Mesendoderm (in vitro differentiated cells): ENCODE measurements around the gene FEM1A.
A peak's percentile ranks its signal among the peaks of the same experiment; 100 is the strongest.
"Not testable (repeated sequence)": the region's sequence is repeated elsewhere in the genome, so short reads cannot be mapped to it uniquely, and the experiment has no call there.

Source experiments
- DNase-seq: peaks from one replicate; pipeline ENCODE4 v3.0.0; 2013
- H2AK5ac ChIP-seq: 2 replicates; pipeline ENCODE4 v1.6.1; 2013; ENCODE audit warnings: low read length, inconsistent platforms
- H2BK120ac ChIP-seq: 2 replicates; pipeline ENCODE4 v1.6.1; 2013; ENCODE audit warnings: low read depth, mild to moderate bottlenecking, low read length, moderate library complexity, mixed read lengths
- H2BK15ac ChIP-seq: replicated peaks from 2 replicates; pipeline ENCODE4 v1.6.1; 2013; ENCODE audit warnings: low read depth, mild to moderate bottlenecking, moderate library complexity
- H2BK5ac ChIP-seq: 2 replicates; pipeline ENCODE4 v1.6.1; 2013; ENCODE audit warnings: low read length, inconsistent platforms
- H3K18ac ChIP-seq: 2 replicates; pipeline ENCODE4 v1.6.1; 2013; ENCODE audit warnings: mild to moderate bottlenecking, low read length, mixed read lengths
- H3K23ac ChIP-seq: one replicate; pipeline ENCODE4 v1.6.1; 2013; ENCODE audit warnings: low read length
- H3K27ac ChIP-seq: 2 replicates; pipeline ENCODE4 v1.5.1; 2013; ENCODE audit warnings: low read depth, mild to moderate bottlenecking, inconsistent platforms, low read length, moderate library complexity
- H3K27me3 ChIP-seq: 2 replicates; pipeline ENCODE4 v1.6.1; 2013; ENCODE audit warnings: low read length, control low read depth, mild to moderate bottlenecking, inconsistent platforms; ENCODE audit not compliant: insufficient read depth, poor library complexity
- H3K36me3 ChIP-seq: 2 replicates; pipeline ENCODE4 v1.6.1; 2013; ENCODE audit warnings: low read length, inconsistent platforms; ENCODE audit not compliant: control insufficient read depth, insufficient read depth
- H3K4ac ChIP-seq: one replicate; pipeline ENCODE4 v1.6.1; 2013; ENCODE audit warnings: low read depth, mild to moderate bottlenecking, low read length, moderate library complexity
- H3K4me1 ChIP-seq: 2 replicates; pipeline ENCODE4 v1.6.1; 2013; ENCODE audit warnings: low read depth, low read length, inconsistent platforms; ENCODE audit not compliant: control insufficient read depth
- H3K4me2 ChIP-seq: 2 replicates; pipeline ENCODE4 v1.6.1; 2013; ENCODE audit warnings: low read length
- H3K4me3 ChIP-seq: 2 replicates; pipeline ENCODE4 v1.5.1; 2013; ENCODE audit warnings: mild to moderate bottlenecking, low read length
- H3K56ac ChIP-seq: one replicate; pipeline ENCODE4 v1.6.1; 2013; ENCODE audit warnings: low read length
- H3K79me1 ChIP-seq: 2 replicates; pipeline ENCODE4 v1.6.1; 2013; ENCODE audit warnings: low read length, inconsistent platforms
- H3K79me2 ChIP-seq: 2 replicates; pipeline ENCODE4 v1.6.1; 2013; ENCODE audit warnings: mild to moderate bottlenecking, low read length; ENCODE audit not compliant: control insufficient read depth, insufficient read depth
- H3K9ac ChIP-seq: 2 replicates; pipeline ENCODE4 v1.6.1; 2013; ENCODE audit warnings: low read length, inconsistent platforms
- H4K5ac ChIP-seq: one replicate; pipeline ENCODE4 v1.6.1; 2013; ENCODE audit warnings: low read length
- H4K8ac ChIP-seq: one replicate; pipeline ENCODE4 v1.6.1; 2013; ENCODE audit warnings: low read depth, mild to moderate bottlenecking, control low read depth, low read length, moderate library complexity
- WGBS: extraction: QIAGEN DNeasy Blood & Tissue Kit; methylation state at CpG from one replicate; pipeline ENCODE4 v1.1.7; 2013; ENCODE audit warnings: low lambda C conversion rate, missing lambda C conversion rate; ENCODE audit not compliant: insufficient coverage; ENCODE audit errors: extremely low coverage; 5-methylcytosine and 5-hydroxymethylcytosine counted together

FEM1A gene

DNA sequence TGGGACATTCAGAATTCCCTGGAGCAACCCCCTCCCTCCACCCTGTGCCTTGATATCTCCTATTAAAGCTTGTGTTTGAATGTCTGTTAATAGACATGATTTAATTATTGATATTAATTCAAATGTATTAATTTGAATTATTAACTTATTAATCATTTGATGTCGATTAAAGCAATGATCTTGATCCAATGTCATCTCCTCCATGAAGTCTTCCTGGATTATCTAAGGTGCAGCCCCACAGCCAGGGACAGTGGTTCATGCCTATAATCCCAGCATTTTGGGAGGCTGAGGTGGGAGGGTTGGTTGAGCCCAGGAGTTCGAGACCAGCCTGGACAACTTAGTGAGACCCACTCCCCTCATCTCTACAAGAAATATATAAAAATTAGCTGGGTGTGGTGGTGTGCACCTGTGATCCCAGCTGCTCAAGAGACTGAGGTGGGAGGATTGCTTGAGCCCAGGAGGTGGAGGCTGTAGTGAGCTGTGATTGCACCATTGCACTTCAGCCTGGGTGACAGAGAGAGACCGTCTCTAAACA, 9.6 kb downstream of the FEM1A start:
- no peak overlapping the region for H2BK5ac ChIP-seq
- H3K23ac ChIP-seq = no peak overlapping the region
- no CpG with 5 or more reads among the region's 3 CpGs for WGBS
- no peak overlapping the region for H4K5ac ChIP-seq
- no peak overlapping the region for H3K56ac ChIP-seq
- no peak overlapping the region for H3K27ac ChIP-seq
- no peaks in the 10 kb centered on the region for H3K4me1 ChIP-seq
- H3K9ac ChIP-seq = no peak overlapping the region
- H2BK15ac ChIP-seq = no peak overlapping the region
- H3K79me2 ChIP-seq = peaks cover 3% of the 10 kb centered on the region
- H3K79me1 ChIP-seq = peaks cover 3% of the 10 kb centered on the region
- no peak overlapping the region for H2BK120ac ChIP-seq
- H3K36me3 ChIP-seq = peaks cover 2% of the 10 kb centered on the region
- no peaks in the 10 kb centered on the region for H3K27me3 ChIP-seq
- no peak overlapping the region for H3K4me3 ChIP-seq
- no peak overlapping the region for H4K8ac ChIP-seq
- DNase-seq = no peak
- no peak overlapping the region for H2AK5ac ChIP-seq
- no peak overlapping the region for H3K4me2 ChIP-seq
- no peak overlapping the region for H3K4ac ChIP-seq
- no peak overlapping the region for H3K18ac ChIP-seq

DNA sequence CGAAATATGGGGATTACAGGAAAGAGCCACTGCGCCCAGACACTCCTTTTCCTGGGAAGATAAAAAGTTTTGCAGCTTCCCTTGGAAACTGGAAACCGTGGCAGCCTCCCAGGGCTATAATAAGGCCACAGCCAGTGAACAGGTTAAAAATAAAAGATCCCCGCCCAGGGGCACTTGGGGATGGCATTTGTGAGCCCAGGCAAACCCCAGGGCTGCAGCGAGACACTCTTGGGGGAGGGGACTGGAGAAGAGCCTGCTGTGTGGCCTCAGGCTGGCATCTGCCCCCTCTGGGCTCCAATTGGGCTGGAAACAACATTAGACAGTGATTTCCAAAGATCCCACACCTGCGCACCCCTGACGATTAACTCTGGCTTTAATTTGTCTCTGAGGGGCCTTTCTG, 11.2 kb downstream of the FEM1A start:
- Histone ChIP-seq H3K27me3 (no peaks in the 10 kb centered on the region), H3K79me1 (no peaks in the 10 kb centered on the region), H3K9ac (no peak overlapping the region), H3K4ac (no peak overlapping the region), H3K4me1 (no peaks in the 10 kb centered on the region), H3K4me2 (no peak overlapping the region), H3K4me3 (no peak overlapping the region), H3K18ac (no peak overlapping the region), H2AK5ac (no peak overlapping the region), H3K27ac (no peak overlapping the region), H3K36me3 (no peaks in the 10 kb centered on the region), H3K23ac (no peak overlapping the region), H2BK120ac (no peak overlapping the region), H2BK15ac (no peak overlapping the region), H2BK5ac (no peak overlapping the region), H4K5ac (no peak overlapping the region), H3K56ac (no peak overlapping the region), H4K8ac (no peak overlapping the region), H3K79me2 (no peaks in the 10 kb centered on the region)
- WGBS = no CpG with 5 or more reads among the region's 7 CpGs
- DNase-seq = no peak

GRCh38 chr19:4803736-4804695, 12.5 kb downstream of the FEM1A start:
- H4K8ac ChIP-seq = no peak overlapping the region
- H2AK5ac ChIP-seq = no peak overlapping the region
- no peak overlapping the region for H3K4me3 ChIP-seq
- no peak overlapping the region for H3K9ac ChIP-seq
- WGBS = no CpG with 5 or more reads among the region's 33 CpGs
- H2BK120ac ChIP-seq = no peak overlapping the region
- no peaks in the 10 kb centered on the region for H3K79me1 ChIP-seq
- H3K79me2 ChIP-seq = no peaks in the 10 kb centered on the region
- H3K27me3 ChIP-seq = no peaks in the 10 kb centered on the region
- H3K27ac ChIP-seq = no peak overlapping the region
- H3K4me2 ChIP-seq = no peak overlapping the region
- no peaks in the 10 kb centered on the region for H3K36me3 ChIP-seq
- no peaks in the 10 kb centered on the region for H3K4me1 ChIP-seq
- DNase-seq = peak; percentile 82
- H3K18ac ChIP-seq = no peak overlapping the region
- H4K5ac ChIP-seq = no peak overlapping the region
- H2BK5ac ChIP-seq = no peak overlapping the region
- no peak overlapping the region for H3K56ac ChIP-seq
- no peak overlapping the region for H3K4ac ChIP-seq
- H3K23ac ChIP-seq = no peak overlapping the region
- no peak overlapping the region for H2BK15ac ChIP-seq

- not testable (repeated sequence) for H3K56ac ChIP-seq, H3K27me3 ChIP-seq, H3K79me1 ChIP-seq, H3K9ac ChIP-seq, H3K23ac ChIP-seq, H2BK5ac ChIP-seq, H3K79me2 ChIP-seq, H3K27ac ChIP-seq, DNase-seq, H3K4me2 ChIP-seq, H3K36me3 ChIP-seq, H3K4me1 ChIP-seq, H3K4ac ChIP-seq, H3K4me3 ChIP-seq, H4K8ac ChIP-seq, H3K18ac ChIP-seq, H2BK15ac ChIP-seq, H2BK120ac ChIP-seq, H4K5ac ChIP-seq, H2AK5ac ChIP-seq
- no CpG with 5 or more reads among the region's 6 CpGs for WGBS
These were observed 13.6 kb downstream of the FEM1A start for GRCh38 chr19:4805140-4805539.

DNA sequence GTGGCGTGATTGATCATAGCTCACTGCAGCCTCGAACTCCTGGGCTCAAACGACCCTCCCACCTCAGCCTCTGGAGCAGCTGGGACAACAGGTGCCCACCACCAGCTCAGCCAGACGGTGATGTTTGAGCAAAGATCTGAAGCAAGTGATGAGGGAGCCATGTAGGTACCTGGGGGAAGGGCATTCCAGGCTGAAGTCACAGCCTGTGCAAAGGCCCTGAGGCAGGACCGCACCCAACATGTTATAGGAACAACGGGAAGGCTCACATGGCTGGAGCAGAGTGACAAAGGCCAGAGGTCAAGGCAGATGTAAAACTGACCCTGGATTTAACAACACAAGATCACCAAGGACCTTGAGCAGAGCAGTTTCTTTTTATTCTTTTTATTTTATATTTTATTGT, 14.8 kb downstream of the FEM1A start:
- H3K18ac ChIP-seq = no peak overlapping the region
- H3K23ac ChIP-seq = no peak overlapping the region
- no peak overlapping the region for H2BK15ac ChIP-seq
- H3K79me1 ChIP-seq = no peaks in the 10 kb centered on the region
- H3K9ac ChIP-seq = no peak overlapping the region
- DNase-seq = no peak
- H3K27me3 ChIP-seq = no peaks in the 10 kb centered on the region
- WGBS = no CpG with 5 or more reads among the region's 6 CpGs
- H3K27ac ChIP-seq = no peak overlapping the region
- H4K8ac ChIP-seq = no peak overlapping the region
- no peak overlapping the region for H3K4ac ChIP-seq
- H4K5ac ChIP-seq = no peak overlapping the region
- H3K36me3 ChIP-seq = no peaks in the 10 kb centered on the region
- H2BK120ac ChIP-seq = no peak overlapping the region
- H3K56ac ChIP-seq = no peak overlapping the region
- no peak overlapping the region for H2AK5ac ChIP-seq
- H3K79me2 ChIP-seq = no peaks in the 10 kb centered on the region
- no peak overlapping the region for H2BK5ac ChIP-seq
- H3K4me2 ChIP-seq = no peak overlapping the region
- H3K4me1 ChIP-seq = no peaks in the 10 kb centered on the region
- H3K4me3 ChIP-seq = no peak overlapping the region
